ENCODE measurements around the gene TNIK.
A peak's percentile ranks its signal among the peaks of the same experiment; 100 is the strongest.

TNIK gene

GRCh38 chr3:171218069-171218468 lies 242.1 kb downstream of the TNIK start:
- no peak for DNase-seq

GRCh38 chr3:171213907-171214306 lies 246.3 kb downstream of the TNIK start:
- no peak for DNase-seq

- DNase-seq, result no peak
Measured at GRCh38 chr3:171213178-171213577, 247.0 kb downstream of the TNIK start.

- no peak for DNase-seq
Measured at GRCh38 chr3:171212648-171213047, 247.6 kb downstream of the TNIK start.

GRCh38 chr3:171206283-171206682 lies 253.9 kb downstream of the TNIK start:
- DNase-seq, result no peak

GRCh38 chr3:171204942-171205341 lies 255.3 kb downstream of the TNIK start:
- DNase-seq, result no peak

- no peak for DNase-seq
Measured at GRCh38 chr3:171201825-171202224, 258.4 kb downstream of the TNIK start.

- no peak for DNase-seq
Measured at GRCh38 chr3:171200750-171201088, 259.5 kb downstream of the TNIK start.

- no peak for DNase-seq
Measured at GRCh38 chr3:171200052-171200749, 260.0 kb downstream of the TNIK start.

- no peak for DNase-seq
Measured at GRCh38 chr3:171199473-171199829, 260.8 kb downstream of the TNIK start.

GRCh38 chr3:171198781-171199472 lies 261.3 kb downstream of the TNIK start:
- DNase-seq, result no peak

GRCh38 chr3:171195686-171196085 lies 264.5 kb downstream of the TNIK start:
- no peak for DNase-seq

GRCh38 chr3:171194965-171195364 lies 265.2 kb downstream of the TNIK start:
- no peak for DNase-seq

- no peak for DNase-seq
Measured at GRCh38 chr3:171193693-171194092, 266.5 kb downstream of the TNIK start.

- no peak for DNase-seq
Measured at GRCh38 chr3:171192176-171192854, 267.9 kb downstream of the TNIK start.

- no peak for DNase-seq
Measured at GRCh38 chr3:171190668-171191067, 269.5 kb downstream of the TNIK start.

- DNase-seq, result no peak
Measured at GRCh38 chr3:171189394-171190080, 270.7 kb downstream of the TNIK start.

- DNase-seq, result peak; percentile 47
Measured at GRCh38 chr3:171187706-171188290, 272.4 kb downstream of the TNIK start.

- DNase-seq, result no peak
Measured at GRCh38 chr3:171186817-171187500, 273.2 kb downstream of the TNIK start.

GRCh38 chr3:171186383-171186782 lies 273.8 kb downstream of the TNIK start:
- no peak for DNase-seq

GRCh38 chr3:171185959-171186358 lies 274.2 kb downstream of the TNIK start:
- DNase-seq, result no peak

GRCh38 chr3:171184372-171184771 lies 275.8 kb downstream of the TNIK start:
- DNase-seq, result no peak

- DNase-seq, result no peak
Measured at GRCh38 chr3:171183042-171183441, 277.2 kb downstream of the TNIK start.
